A204.1 (cell line): ENCODE data around the gene SWI5.
"Not testable (repeated sequence)": the region's sequence is repeated elsewhere in the genome, so short reads cannot be mapped to it uniquely, and the experiment has no call there.

ENCODE experiments used
- FAIRE-seq: peaks from 2 replicates; lab custom pipeline; 2012; peaks lifted over from hg19 to GRCh38; lab: Jason Lieb, UNC

Gene SWI5

DNA sequence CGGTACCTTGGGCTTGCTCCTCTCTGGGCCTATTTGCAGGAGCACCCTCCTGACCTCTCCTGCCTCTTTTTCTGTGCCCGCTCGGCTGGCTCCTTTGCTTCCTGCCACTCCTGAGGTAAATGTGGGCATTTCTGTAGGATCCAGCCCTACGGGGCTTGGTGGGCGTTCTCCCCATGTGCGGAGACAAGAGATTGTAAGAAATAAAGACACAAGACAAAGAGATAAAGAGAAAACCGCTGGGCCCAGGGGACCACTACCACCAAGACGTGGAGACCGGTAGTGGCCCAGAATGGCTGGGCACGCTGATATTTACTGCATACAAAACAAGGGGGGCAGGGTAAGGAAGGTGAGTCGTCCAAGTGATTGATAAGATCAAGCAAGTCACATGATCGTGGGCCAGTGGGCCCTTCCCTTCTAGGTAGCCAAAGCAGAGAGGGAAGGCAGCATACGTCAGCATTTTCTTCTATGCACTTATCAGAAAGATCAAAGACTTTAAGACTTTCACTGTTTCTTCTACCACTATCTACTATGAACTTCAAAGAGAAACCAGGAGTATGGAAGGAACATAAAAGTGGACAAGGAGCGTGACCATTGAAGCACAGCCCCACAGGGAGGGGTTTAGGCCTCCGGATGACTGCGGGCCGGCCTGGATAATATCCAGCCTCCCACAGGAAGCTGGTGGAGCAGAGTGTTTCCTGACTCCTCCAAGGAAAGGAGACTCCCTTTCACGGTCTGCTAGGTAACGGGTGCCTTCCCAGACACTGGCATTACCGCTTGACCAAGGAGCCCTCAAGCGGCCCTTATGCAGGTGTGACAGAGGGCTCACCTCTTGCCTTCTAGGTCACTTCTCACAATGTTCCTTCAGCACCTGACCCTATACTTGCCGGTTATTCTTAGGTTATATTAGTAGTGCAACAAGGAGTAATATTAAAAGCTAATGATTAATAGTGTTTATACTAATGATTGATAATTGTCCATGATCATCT lies 3.3 kb downstream of the SWI5 start:
- FAIRE-seq = not testable (repeated sequence)

DNA sequence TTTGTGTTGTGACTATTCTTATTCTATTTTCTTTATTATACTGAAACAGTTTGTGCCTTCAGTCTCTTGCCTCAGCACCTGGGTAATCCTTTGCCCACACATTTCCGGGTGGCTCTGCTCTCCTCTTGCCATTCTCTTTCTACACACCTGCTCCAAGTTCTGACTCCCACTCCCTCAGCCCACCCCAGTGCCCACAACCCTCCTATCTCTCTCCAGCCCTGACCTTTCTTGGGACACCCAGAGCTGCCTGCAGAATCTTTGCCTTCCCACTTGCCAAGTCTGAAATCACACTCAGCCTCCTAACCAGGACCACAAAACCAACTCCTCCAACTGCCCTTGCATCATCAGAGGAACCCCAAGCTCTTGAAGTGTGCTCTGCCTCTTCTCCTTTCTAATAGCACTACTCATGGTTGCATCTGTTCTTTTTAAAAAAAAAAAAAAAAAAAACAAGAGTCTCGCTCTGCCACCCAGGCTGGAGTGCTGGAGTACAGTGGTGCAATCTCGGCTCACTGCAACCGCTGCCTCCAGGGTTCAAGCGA lies 4.1 kb downstream of the SWI5 start:
- no peak for FAIRE-seq

DNA sequence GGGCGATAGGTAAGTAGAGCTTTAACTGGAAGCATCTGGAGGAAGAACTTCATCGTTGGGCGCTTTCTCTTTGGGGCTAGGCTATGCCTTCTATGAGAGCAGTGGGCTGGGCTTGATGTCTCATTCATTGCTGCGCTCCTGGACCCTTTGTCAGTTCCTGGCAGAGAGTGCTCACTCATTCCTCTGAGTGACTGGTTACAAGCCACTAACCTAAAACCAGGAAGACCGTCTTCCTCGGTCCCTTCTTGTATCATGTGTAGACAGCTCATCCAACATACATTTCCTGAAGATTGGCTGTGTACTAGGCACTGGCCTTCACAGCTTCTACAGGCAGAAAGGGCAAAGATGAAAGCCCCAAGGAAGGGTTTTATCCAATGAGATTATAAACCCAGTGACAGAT lies 6.4 kb downstream of the SWI5 start:
- no peak for FAIRE-seq

DNA sequence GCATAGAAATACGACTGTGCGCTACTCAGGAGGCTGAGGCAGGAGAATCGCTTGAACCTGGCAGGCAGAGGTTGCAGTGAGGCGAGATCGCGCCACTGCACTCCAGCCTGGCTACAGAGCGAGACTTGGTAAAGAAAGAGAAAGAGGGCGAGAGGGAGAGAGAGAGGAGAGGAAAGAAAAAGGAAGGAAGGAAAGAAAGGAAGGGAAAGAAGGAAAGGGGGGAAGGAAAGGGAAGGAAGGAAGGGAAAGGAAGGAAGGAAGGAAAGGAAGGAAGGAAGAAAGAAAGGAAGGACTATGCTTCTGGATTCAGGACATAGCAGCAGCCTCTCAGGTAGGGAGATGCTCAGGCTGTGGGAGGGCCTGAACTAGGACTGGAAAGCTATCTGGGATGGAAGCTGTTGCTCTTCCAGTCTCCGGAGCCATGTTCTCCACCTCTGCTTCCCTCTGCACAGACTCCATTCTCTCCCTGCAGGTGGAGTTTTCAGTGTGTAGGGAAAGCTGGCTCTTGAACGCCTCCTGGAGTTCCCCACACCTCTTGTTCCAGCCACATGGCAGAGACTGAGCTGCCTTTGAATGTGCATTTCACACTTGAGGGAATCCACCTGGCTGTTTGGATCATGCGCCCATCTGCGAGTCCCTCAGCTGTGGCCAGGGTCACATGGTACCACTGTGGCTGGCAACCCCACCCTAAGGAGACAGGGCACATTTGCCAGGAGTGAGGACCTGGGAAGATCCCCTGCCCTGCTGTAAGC lies 9.1 kb downstream of the SWI5 start:
- FAIRE-seq = no peak

DNA sequence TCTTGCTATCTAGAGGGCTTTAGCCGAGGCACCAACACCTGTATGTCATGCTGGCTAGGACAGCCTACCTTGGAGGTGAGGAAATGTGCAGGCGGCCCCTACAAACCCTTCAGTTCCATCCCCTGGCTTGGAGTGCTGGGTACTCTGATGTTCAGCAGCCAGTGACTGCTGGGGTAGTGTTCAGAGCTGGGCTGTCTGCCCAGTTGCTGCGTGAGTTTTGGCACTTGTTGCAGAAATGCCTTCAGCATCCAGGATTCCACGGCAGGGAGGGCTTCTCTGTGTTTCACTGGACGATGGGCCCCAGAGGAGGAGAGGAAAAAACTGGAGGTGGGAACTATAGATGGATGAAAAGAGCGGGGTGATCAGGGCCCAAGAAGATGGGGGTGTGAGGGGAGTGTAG lies 10.4 kb downstream of the SWI5 start:
- no peak for FAIRE-seq

DNA sequence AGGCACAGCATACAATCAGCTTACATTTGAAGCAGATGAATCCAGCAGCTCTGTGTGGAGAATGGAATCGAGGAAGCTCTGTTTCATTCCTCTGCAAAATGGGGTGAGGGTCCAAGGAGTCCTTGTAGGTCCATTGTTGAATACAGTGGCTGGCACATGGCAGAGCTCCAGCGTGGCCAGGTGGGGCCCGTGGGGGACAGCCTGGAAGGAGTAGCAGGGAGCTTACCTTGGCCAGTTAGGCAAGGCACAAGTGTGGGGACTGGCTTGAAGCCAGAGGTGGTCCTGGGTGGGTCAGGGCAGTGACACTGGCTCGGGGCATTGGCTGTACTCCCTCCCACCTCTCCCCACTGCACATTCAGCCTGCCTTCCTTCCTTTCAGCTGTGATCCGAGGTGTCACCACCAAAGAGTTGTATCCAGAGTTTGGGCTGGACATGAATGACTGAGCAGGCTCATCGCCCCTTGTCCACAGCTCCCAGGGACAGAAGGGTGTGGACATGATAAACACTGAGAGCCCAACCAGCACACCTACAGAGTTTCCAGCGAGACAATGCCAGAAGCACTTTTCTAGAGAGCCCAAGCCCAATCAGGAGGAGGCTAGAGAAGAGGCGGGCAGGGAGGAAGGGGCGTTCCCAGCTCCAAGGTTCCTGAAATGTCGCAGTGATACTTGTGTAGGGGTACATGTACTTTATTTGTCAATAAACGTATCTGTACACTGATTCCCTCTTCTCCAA lies 12.4 kb downstream of the SWI5 start:
- FAIRE-seq = no peak

DNA sequence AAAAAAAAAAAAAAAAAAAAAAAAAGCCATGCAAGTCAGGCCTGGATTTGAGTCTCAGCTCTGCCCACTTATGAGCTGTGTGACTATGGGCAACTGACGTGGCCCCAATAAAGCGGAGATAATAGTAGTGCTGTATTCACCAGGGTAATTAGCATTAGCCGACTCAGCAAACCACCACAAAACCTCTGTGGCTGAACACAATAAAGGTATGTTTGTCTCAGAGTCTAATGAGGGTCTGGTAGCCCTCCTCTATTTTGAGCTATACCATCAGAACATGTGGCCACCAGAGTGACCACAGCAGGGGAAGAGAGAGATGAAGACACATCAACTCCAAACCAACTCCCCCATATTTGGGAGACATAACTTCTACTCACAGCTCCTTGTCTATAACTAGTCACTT lies 15.9 kb downstream of the SWI5 start:
- FAIRE-seq = no peak

DNA sequence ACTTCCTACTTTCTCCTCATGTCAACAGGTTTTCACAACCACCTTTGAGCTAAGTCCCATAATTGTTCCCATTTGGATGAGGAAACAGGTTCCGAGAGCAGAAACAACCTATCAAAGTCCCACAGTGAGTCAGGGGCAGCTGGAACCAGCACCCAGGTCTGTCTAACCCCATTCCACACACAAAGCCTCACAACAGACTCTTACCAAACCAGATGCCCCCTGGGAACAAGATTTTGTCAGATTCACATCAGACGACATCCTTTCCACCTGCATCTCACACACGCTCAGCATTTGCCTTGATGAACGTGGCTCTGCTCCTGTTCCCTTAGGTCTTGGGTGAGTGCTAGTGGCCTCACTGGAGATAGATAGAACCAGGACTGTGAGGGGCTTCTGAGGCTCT lies 17.0 kb downstream of the SWI5 start:
- no peak for FAIRE-seq

DNA sequence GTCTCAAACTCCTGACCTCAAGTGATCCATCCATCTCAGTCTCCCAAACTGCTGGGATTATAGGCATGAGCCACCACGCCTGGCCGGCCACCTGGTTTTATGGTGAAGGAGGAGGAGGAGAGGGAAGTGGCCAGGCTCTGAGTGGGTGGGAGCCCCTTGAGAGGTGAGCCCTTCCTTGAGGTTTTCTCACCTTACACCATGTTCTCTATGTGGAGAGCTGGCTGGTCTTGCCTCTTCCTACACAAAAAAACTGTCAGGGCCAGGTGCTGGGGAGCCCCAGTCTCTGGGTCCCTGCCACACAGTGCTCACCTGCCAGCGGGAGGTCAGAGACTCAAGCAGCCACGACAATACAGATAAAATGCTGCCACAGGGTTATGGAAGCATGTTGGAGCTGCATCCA lies 18.1 kb downstream of the SWI5 start:
- no peak for FAIRE-seq

DNA sequence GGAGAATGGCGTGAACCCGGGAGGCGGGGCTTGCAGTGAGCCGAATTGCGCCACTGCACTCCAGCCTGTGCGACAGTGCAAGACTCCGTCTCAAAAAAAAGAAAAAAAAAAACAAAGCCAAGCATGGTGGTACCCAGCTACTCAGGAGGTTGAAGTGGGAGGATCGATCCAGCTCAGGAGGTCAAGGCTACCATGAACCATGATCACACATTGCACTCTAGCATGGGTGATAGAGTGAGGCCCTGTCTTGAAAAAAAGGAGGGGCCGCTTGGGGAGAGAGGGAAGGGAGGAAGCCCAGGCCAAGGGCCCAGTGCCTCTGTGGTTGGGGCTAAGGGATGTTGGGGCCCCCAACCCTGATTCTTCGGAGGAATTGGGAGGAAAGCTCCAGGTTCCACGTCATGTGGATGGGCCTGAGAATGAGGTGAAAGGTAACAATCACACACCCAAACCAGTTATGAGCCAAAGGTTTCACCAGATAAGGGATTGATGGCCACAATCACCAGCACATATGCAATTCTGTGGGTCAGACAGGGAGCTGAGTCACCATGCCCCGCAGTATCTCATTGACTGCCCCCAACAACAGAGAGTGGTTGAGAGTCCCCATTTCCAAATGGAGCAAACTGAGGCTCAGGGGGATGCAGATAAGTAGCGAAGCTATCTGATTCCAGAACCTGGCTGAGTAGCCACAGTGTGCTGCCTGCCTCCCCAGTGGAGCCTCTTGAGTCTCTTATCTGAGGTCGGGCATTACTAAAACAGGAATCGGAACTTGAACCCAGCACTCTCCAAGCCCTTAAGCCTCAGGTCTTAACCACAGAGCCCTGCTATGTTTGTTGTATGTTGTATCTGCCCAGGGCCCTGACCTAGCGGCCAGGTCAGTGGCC lies 20.5 kb downstream of the SWI5 start:
- no peak for FAIRE-seq

DNA sequence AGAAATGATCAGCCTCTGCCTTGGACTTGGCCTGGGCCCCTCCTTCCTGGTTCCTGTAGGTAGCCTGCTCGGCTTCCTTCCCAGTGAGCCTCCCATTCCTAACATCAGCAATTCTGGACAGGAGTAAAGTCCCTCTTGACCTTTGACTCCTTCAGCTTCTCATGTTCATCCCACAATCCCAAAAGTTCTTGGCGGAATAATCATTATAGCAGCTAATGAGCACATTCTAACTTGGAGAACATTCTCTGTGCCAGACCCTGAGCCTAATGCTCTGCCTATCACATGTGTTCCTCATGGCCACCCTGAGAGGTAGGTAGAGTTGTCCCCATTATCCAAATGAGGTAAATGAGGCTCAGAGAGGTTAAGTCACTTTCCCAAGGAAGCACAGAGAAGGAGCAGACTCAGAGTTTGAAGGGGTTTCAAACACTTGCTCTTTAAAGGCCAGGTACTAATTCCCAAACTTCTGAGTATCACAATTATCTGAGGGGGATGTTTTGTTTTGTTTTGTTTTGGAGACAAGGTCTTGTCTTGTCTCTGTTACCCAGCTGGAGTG lies 21.2 kb downstream of the SWI5 start:
- no peak for FAIRE-seq

DNA sequence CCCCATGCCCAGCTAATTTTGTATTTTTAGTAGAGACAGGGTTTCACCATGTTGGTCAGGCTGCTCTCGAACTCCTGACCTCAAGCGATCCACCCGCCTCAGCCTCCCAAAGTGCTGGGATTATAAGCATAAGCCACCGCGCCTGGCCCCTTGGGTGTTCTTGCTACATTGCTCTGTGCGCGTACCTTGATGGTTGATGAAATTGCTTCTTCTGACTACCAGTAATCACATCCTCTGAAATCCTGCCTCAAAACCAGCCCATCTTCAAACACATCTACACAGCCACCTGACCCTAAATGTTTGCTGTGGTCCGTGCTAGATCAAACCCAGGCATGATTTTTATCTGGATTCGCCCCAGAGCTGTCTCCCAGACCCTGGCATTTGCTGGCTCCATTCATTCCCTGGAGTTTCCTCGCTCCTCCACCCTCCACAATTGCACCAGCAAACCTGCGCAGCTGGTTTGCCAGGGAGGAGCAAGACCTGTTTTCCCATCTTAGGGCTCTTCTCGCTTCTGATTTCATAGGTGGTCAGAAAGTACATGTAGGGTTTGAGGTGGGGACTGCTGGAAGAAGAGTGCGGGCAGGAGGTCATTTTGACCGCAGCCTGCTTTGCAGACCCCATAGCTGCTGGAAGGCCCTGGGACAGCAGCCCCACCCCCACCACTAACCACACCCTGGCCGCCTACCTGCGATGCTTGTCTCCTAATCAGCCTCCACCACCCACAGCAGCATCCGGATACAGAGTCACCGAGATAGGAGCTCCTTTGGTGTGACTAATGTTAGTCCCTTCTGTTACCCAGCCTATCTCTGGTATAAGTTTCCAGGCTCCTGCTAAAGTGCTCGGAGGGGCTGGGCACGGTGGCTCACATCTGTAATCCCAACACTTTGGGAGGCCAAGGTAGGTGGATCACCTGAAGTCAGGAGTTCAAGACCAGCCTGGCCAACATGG lies 22.7 kb downstream of the SWI5 start:
- no peak for FAIRE-seq

DNA sequence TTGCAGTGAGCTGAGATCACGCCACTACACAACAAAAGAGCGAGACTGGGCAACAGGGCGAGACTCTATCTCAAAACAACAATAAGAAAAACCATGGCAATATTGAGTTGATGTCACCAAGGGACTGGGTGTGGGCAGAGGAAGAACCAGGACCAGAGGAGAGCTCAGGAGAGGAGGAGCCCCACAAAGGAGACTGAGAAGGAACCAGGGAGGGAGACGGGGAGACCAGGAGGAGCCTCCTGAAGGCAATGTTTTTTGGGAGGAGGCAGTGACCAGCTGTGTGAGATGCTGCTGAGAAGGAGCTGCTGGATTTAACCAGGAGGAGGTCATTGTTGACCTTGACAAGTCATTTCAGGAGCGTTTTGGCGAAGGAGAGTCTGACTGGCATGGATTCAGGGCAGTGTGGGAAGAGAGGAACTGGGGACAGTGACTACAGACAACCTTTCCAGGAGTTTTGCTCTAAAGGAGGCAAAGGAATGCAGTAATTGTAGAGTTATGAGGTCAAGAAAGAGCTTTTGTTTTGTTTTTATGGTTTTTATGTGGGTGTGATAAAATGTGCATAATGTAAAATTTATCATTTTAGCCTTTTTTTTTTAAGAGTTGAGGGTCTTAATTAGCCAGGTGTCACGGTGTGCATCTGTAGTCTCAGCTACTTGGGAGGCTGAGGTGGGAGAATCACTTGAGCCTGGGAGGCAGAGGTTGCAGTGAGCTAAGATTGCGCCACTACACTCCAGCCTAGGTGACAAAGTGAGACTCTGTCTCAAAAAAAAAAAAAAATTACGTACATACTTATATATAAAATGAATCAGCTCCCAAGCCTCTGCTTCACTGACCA lies 28.3 kb downstream of the SWI5 start:
- FAIRE-seq = no peak

DNA sequence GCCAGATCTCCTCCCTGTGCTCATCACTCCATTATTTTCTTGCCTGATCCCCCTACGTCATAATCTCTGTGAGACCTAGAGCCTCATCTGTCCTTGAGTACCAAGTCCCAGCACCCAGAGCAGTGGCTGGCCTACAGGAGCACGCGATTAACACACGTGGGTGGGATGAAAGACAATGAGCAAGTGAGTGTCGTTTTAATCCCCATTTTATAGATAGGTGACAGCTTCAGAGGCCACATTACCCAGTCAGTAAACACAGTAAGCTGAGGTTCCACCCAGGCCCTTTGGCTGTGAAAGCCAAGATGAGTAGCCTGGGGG lies 28.9 kb downstream of the SWI5 start:
- no peak for FAIRE-seq

DNA sequence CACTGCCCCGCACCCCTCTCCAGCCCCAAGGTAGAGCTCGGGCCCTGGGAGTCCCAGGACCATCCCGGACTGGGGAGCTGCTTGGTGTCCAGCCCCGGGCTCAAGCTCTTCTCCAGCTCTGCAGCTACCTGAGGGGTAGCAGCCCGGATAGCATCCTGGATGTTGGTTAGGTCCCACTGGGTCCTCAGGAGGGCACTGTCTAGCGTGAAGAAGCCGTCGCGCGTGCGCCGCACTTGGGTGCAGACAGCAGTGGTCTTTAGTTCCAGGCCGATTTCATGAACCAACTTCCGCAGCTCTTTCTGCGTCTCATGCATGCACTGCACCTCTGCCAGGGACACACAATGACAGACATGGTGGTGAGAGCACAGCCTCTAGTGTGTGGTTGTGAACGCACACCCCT lies 33.5 kb downstream of the SWI5 start:
- no peak for FAIRE-seq

DNA sequence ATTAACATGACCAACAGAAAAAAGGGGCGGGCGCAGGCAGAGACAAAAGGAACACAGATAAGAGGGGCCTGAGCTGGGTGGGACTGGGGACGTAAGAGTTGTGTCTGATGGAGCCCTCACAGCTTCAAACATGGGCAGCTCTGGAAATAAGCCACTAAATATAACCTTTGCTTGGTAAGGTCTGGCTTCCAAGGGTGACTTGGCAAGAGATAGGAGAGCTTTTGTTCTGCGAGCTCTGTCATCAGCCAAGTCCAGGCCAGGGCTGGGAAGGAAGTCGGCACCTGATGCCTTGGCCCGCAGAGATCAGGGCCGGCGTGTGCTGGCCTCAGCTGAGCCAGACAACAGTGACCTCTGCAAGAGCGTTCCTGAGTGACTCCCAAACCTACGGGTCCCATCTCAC lies 34.4 kb downstream of the SWI5 start:
- FAIRE-seq = no peak

DNA sequence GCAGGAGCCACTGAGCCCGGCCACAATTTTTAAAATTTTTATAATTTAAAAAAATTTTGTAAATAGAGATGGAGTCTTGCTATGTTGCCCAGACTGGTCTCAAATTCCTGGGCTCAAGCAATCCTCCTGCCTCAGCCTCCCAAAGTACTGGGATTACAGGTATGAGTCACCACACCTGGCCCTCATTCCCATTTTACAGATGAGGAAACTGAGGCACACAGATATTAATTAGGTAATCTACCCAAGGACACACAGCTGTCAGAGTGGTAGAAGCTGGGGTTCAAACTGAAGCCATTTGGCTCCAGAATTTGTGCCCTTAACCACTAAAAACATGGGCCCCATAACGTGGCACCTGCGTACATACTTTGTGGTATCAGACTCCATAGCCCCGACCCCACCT lies 38.6 kb downstream of the SWI5 start:
- no peak for FAIRE-seq

DNA sequence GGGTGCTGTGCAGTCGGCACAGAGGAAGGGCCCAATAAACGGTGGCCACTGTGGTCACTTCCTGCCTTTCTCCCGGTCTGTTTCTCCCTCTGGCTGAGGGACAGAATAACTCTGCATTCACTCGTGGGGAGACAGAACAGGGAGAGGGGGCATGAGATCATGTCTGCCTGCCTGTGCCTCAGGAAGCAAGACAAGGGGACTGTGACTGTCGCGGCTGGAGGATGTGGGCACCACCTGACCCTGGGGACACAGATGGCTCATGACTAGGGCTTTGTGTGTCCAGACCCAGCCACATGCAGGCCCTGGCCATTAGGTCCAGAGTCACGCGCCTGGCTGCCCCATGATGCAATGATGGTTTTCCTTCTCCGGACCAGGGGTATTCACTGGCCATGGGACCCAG lies 40.3 kb downstream of the SWI5 start:
- FAIRE-seq = no peak

DNA sequence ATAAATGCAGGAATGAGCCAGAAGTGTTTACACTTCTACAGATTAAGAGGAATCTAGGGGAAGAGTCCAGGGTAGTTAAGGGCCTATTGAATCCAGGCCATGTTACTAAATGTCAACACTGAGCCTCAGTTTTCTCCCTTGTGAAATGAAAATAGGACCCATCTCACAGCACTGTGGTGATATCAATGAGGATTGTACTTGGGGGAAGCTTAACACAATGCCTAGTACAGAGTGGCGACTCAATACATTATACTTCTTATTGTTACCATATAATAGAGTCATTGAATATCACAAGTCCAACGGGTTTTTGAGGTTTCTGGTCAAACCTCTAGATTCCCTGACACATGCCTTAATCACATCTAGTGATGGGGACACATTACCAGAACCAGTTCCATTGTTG lies 41.6 kb downstream of the SWI5 start:
- FAIRE-seq = no peak
